Activated CD4-positive, alpha-beta T cell treated with anti-CD3 and anti-CD28 coated beads, Interleukin-2, Interleukin-4, amounts not matched to agents 100 ng/mL and 50 ng/mL, durations not matched to agents 16 hours and 8 hours (primary cell): Measurements from ENCODE around the gene RNU6-9.

Experiments
- DNase-seq: peaks from one replicate; pipeline ENCODE4 v3.0.0-alpha.2; 2020; ENCODE audit warnings: low spot score

Gene RNU6-9

GRCh38 chr19:936175-936546 is 42.9 kb downstream of the RNU6-9 start:
- DNase-seq: no peak

GRCh38 chr19:937259-937694 is 44.0 kb downstream of the RNU6-9 start:
- no peak for DNase-seq

- DNase-seq: no peak
Measured at GRCh38 chr19:938233-938923, 45.1 kb downstream of the RNU6-9 start.

GRCh38 chr19:939439-939838 is 46.2 kb downstream of the RNU6-9 start:
- DNase-seq: no peak

GRCh38 chr19:939922-940321 is 46.6 kb downstream of the RNU6-9 start:
- no peak for DNase-seq

GRCh38 chr19:940591-941291 is 47.5 kb downstream of the RNU6-9 start:
- DNase-seq: no peak

GRCh38 chr19:941292-942132 is 48.2 kb downstream of the RNU6-9 start:
- no peak for DNase-seq

- no peak for DNase-seq
Measured at GRCh38 chr19:942133-942645, 48.9 kb downstream of the RNU6-9 start.
